ENCODE results near the gene OR10C1. TPM values are rescaled to one million over a fixed set of nuclear protein-coding genes. Genes with fewer than 3 reads are reported as not detected.

Gene OR10C1
- polyA plus RNA-seq, 3 donors, result not detected

DNA sequence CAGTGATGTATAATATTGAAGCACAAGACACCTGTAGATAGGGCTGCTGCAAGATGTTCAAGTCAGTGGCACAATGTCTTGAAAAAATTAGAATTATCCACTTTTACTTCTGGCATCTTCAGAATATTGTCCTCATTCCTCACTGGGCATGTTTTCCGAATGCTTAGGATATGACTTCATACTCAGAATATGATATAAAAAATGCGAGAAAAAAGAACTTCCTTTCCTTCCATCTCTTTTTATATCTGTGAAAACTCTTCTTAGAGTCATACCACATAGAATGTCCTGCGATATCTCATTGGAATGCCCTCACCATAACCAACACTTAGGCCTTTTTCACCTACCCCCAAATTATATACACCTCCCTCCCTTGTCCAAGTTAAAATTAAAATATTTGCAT is 44.1 kb downstream of the OR10C1 start:
- Mint-ChIP-seq H3K4me3 (no peak overlapping the region), H3K27me3 (ENCODE audit: low read depth in 3 of 3) (no peaks in the 10 kb centered on the region), H3K36me3 (no peaks in the 10 kb centered on the region), H3K27ac (no peak overlapping the region), H3K4me1 (no peaks in the 10 kb centered on the region), H3K9me3 (peaks cover 0 to 8% (median 2%) of the 10 kb centered on the region in 7 donors)
- Histone ChIP-seq H4K20me1 (ENCODE audit: insufficient read depth, low read length) (no peaks in the 10 kb centered on the region), H2AFZ (ENCODE audit: insufficient read depth, low read depth, low read length, poor library complexity, severe bottlenecking) (no peak overlapping the region), H3K36me3 (replicated peaks in 1 of 2; ENCODE audit: control insufficient read depth in 1 of 2, insufficient read depth in 2 of 2, low read length in 2 of 2) (no peaks in the 10 kb centered on the region), H3K79me2 (ENCODE audit: insufficient read depth, low read length) (no peaks in the 10 kb centered on the region), H3K4me3 (replicated peaks in 1 of 3; ENCODE audit: low read depth in 2 of 3, low read length in 3 of 3) (no peak overlapping the region), H3K27ac (ENCODE audit: low read depth in 1 of 2, low read length in 2 of 2) (no peak overlapping the region), H3K4me1 (ENCODE audit: control insufficient read depth in 1 of 2, insufficient read depth in 2 of 2, low read length in 2 of 2) (no peaks in the 10 kb centered on the region), H3K9me3 (replicated peaks in 1 of 2; ENCODE audit: control insufficient read depth in 1 of 2, insufficient read depth in 1 of 2, low read length in 2 of 2) (no peaks in the 10 kb centered on the region), H3K27me3 (ENCODE audit: control insufficient read depth in 2 of 2, insufficient read depth in 2 of 2, low read length in 2 of 2) (no peaks in the 10 kb centered on the region), H3K4me2 (replicated peaks; ENCODE audit: extremely low read depth, low read length, poor library complexity, severe bottlenecking) (no peak overlapping the region), H3K9ac (ENCODE audit: insufficient read depth, low read length, poor library complexity, severe bottlenecking) (no peak overlapping the region)
- no peak for DNase-seq
- TF ChIP-seq, protein P1, sequence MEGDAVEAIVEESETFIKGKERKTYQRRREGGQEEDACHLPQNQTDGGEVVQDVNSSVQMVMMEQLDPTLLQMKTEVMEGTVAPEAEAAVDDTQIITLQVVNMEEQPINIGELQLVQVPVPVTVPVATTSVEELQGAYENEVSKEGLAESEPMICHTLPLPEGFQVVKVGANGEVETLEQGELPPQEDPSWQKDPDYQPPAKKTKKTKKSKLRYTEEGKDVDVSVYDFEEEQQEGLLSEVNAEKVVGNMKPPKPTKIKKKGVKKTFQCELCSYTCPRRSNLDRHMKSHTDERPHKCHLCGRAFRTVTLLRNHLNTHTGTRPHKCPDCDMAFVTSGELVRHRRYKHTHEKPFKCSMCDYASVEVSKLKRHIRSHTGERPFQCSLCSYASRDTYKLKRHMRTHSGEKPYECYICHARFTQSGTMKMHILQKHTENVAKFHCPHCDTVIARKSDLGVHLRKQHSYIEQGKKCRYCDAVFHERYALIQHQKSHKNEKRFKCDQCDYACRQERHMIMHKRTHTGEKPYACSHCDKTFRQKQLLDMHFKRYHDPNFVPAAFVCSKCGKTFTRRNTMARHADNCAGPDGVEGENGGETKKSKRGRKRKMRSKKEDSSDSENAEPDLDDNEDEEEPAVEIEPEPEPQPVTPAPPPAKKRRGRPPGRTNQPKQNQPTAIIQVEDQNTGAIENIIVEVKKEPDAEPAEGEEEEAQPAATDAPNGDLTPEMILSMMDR (IDR thresholded peaks at IDR 0.05), result no peak
- intact Hi-C loops (cut with micrococcal nuclease), result no loop called here
- no CpG with 5 or more reads among the region's 3 CpGs for WGBS (ENCODE audit: insufficient coverage)

DNA sequence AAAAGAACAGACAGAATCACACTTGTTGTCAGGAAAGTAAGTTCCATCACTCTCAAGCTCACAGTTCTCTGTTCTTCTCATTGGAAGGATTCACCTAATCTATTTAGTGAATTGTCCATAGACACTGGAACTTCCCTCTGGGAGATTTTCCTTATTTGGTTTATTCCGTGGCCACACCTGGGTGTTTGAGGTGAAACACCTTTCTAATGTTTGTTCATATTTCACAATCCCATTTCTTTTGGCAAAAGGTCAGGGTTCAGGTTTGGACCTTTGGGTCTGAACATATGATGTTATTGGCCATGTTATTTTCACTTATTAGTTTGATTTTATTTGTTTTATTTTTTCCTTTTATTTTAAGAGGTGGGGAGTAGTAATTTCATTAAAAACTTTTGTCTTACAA is 44.6 kb downstream of the OR10C1 start:
- Histone ChIP-seq H3K27me3 (ENCODE audit: control insufficient read depth in 2 of 2, insufficient read depth in 2 of 2, low read length in 2 of 2) (no peaks in the 10 kb centered on the region), H3K4me3 (replicated peaks in 1 of 3; ENCODE audit: low read depth in 2 of 3, low read length in 3 of 3) (no peak overlapping the region), H3K4me2 (replicated peaks; ENCODE audit: extremely low read depth, low read length, poor library complexity, severe bottlenecking) (no peak overlapping the region), H3K27ac (ENCODE audit: low read depth in 1 of 2, low read length in 2 of 2) (no peak overlapping the region), H3K9me3 (replicated peaks in 1 of 2; ENCODE audit: control insufficient read depth in 1 of 2, insufficient read depth in 1 of 2, low read length in 2 of 2) (no peaks in the 10 kb centered on the region), H3K4me1 (ENCODE audit: control insufficient read depth in 1 of 2, insufficient read depth in 2 of 2, low read length in 2 of 2) (no peaks in the 10 kb centered on the region), H3K9ac (ENCODE audit: insufficient read depth, low read length, poor library complexity, severe bottlenecking) (no peak overlapping the region), H3K79me2 (ENCODE audit: insufficient read depth, low read length) (no peaks in the 10 kb centered on the region), H3K36me3 (replicated peaks in 1 of 2; ENCODE audit: control insufficient read depth in 1 of 2, insufficient read depth in 2 of 2, low read length in 2 of 2) (no peaks in the 10 kb centered on the region), H4K20me1 (ENCODE audit: insufficient read depth, low read length) (no peaks in the 10 kb centered on the region), H2AFZ (ENCODE audit: insufficient read depth, low read depth, low read length, poor library complexity, severe bottlenecking) (no peak overlapping the region)
- WGBS (ENCODE audit: insufficient coverage), result no CpG with 5 or more reads among the region's 1 CpG
- Mint-ChIP-seq H3K36me3 (no peaks in the 10 kb centered on the region), H3K4me1 (no peaks in the 10 kb centered on the region), H3K27me3 (ENCODE audit: low read depth in 3 of 3) (no peaks in the 10 kb centered on the region), H3K9me3 (peaks cover 0 to 6% (median 2%) of the 10 kb centered on the region in 7 donors), H3K27ac (no peak overlapping the region), H3K4me3 (no peak overlapping the region)
- intact Hi-C loops (cut with micrococcal nuclease), result no loop called here
- TF ChIP-seq, protein P1 (IDR thresholded peaks at IDR 0.05), result no peak
- DNase-seq, result no peak

Data from CD14-positive monocyte (primary cell).